ENCODE measurements around the gene SMAD3.
"Not testable (repeated sequence)": the region's sequence is repeated elsewhere in the genome, so short reads cannot be mapped to it uniquely, and the experiment has no call there.

Gene SMAD3

GRCh38 chr15:67109141-67110034 lies 44.0 kb downstream of the SMAD3 start:
- DNase-seq (ENCODE audit: low read depth in 2 of 2): no peak

GRCh38 chr15:67110361-67110781 lies 45.0 kb downstream of the SMAD3 start:
- DNase-seq (ENCODE audit: low read depth in 2 of 2): no peak

GRCh38 chr15:67110958-67111864 lies 45.8 kb downstream of the SMAD3 start:
- no peak for DNase-seq (ENCODE audit: low read depth in 2 of 2)

- DNase-seq (ENCODE audit: low read depth in 2 of 2): no peak
Observed at GRCh38 chr15:67114046-67114445, 48.6 kb downstream of the SMAD3 start.

- DNase-seq (ENCODE audit: low read depth in 2 of 2): no peak
Observed at GRCh38 chr15:67114846-67115585, 49.6 kb downstream of the SMAD3 start.

GRCh38 chr15:67115586-67115969 lies 50.2 kb downstream of the SMAD3 start:
- no peak for DNase-seq (ENCODE audit: low read depth in 2 of 2)

- DNase-seq (ENCODE audit: low read depth in 2 of 2): no peak
Observed at GRCh38 chr15:67116742-67117141, 51.3 kb downstream of the SMAD3 start.

GRCh38 chr15:67117370-67117769 lies 52.0 kb downstream of the SMAD3 start:
- DNase-seq (ENCODE audit: low read depth in 2 of 2): no peak

GRCh38 chr15:67118808-67119207 lies 53.4 kb downstream of the SMAD3 start:
- no peak for DNase-seq (ENCODE audit: low read depth in 2 of 2)

GRCh38 chr15:67119238-67119846 lies 53.9 kb downstream of the SMAD3 start:
- no peak for DNase-seq (ENCODE audit: low read depth in 2 of 2)

GRCh38 chr15:67120009-67120838 lies 54.8 kb downstream of the SMAD3 start:
- DNase-seq (ENCODE audit: low read depth in 2 of 2): no peak

GRCh38 chr15:67120839-67121643 lies 55.6 kb downstream of the SMAD3 start:
- DNase-seq (ENCODE audit: low read depth in 2 of 2): peak; percentile 76 to 85

GRCh38 chr15:67121644-67122605 lies 56.5 kb downstream of the SMAD3 start:
- DNase-seq (ENCODE audit: low read depth in 2 of 2): no peak

- DNase-seq (ENCODE audit: low read depth in 2 of 2): not testable (repeated sequence)
Observed at GRCh38 chr15:67122816-67123215, 57.4 kb downstream of the SMAD3 start.

GRCh38 chr15:67123291-67123690 lies 57.9 kb downstream of the SMAD3 start:
- DNase-seq (ENCODE audit: low read depth in 2 of 2): not testable (repeated sequence)

GRCh38 chr15:67124111-67124510 lies 58.7 kb downstream of the SMAD3 start:
- no peak for DNase-seq (ENCODE audit: low read depth in 2 of 2)

GRCh38 chr15:67124911-67125588 lies 59.6 kb downstream of the SMAD3 start:
- no peak for DNase-seq (ENCODE audit: low read depth in 2 of 2)
